ENCODE measurements around the gene DOK3. TPM values are rescaled to one million over a fixed set of nuclear protein-coding genes. Genes with fewer than 3 reads are reported as not detected.

The DOK3 gene
- total RNA-seq: 3.3 and 4.0 TPM in 2 replicates

GRCh38 chr5:177509381-177509951 is at the start of gene DOK3:
DOK3 (minus strand) TSS chr5:177509826; CDS start chr5:177509540, 286 bp downstream.

GRCh38 chr5:177554474-177555111 is 45.0 kb upstream of the DOK3 start, which contains the start of gene FAM193B:
FAM193B (minus strand) TSS chr5:177554563; CDS start chr5:177554458, 105 bp downstream.

GRCh38 chr5:177516601-177517568 is 7.3 kb upstream of the DOK3 start, which contains the start of gene DDX41:
DDX41 (minus strand) TSS chr5:177516961; CDS start chr5:177516945, 16 bp downstream.

GRCh38 chr5:177497292-177498012 is 12.2 kb downstream of the DOK3 start, which contains the start of gene PDLIM7:
PDLIM7 (minus strand) TSS chr5:177497604; CDS start chr5:177496512, 1,092 bp downstream.

GRCh38 chr5:177473443-177474001 is 36.1 kb downstream of the DOK3 start, which contains the start of gene DBN1:
DBN1 (minus strand) TSS chr5:177473634; CDS start chr5:177473521, 113 bp downstream.

Other genes with a start within 250 kb of the DOK3 start
- gene RAB24, start 206.1 kb downstream of the DOK3 start, total RNA-seq: 11.1 and 15.0 TPM in 2 replicates
- gene PRELID1, start 206.0 kb downstream of the DOK3 start, total RNA-seq: 178 and 203 TPM in 2 replicates
- gene MXD3, start 197.9 kb downstream of the DOK3 start, total RNA-seq: 5.9 and 6.2 TPM in 2 replicates
- 274 and 342 TPM in 2 replicates for gene LMAN2, start 158.2 kb downstream of the DOK3 start, total RNA-seq
- gene RGS14, start 151.9 kb downstream of the DOK3 start, total RNA-seq: 5.2 and 10.0 TPM in 2 replicates
- not detected in 2 replicates for gene SLC34A1, start 125.4 kb downstream of the DOK3 start, total RNA-seq
- gene PFN3, start 109.2 kb downstream of the DOK3 start, total RNA-seq: not detected in 2 replicates
- 0.57 and 1.6 TPM in 2 replicates for gene F12, start 100.3 kb downstream of the DOK3 start, total RNA-seq
- 26.8 and 27.4 TPM in 2 replicates for gene GRK6, start 83.2 kb downstream of the DOK3 start, total RNA-seq
- gene PRR7, start 63.0 kb downstream of the DOK3 start, total RNA-seq: 10.3 and 21.2 TPM in 2 replicates
- 289 and 291 TPM in 2 replicates for gene DBN1, start 36.2 kb downstream of the DOK3 start, total RNA-seq
- gene PDLIM7, start 12.2 kb downstream of the DOK3 start, total RNA-seq: 142 and 235 TPM in 2 replicates
- gene DDX41, start 7.1 kb upstream of the DOK3 start, total RNA-seq: 76.0 and 80.7 TPM in 2 replicates
- gene FAM193B, start 44.7 kb upstream of the DOK3 start, total RNA-seq: 25.3 and 30.1 TPM in 2 replicates
- 124 and 141 TPM in 2 replicates for gene TMED9, start 82.4 kb upstream of the DOK3 start, total RNA-seq
- gene B4GALT7, start 90.3 kb upstream of the DOK3 start, total RNA-seq: 36.1 and 45.1 TPM in 2 replicates

Measured in vein endothelial cell (primary cell).